GM10248 (cell line): ENCODE results near the gene STARD5.

Experiments
- CTCF ChIA-PET: fragments of 300-600 bp; sonication (Branson Sonifier 250); formaldehyde crosslinking; extraction: SDS; loops from one replicate; lab custom pipeline; 2021; ENCODE audit warnings: antibody characterized with exemption; lab: Yijun Ruan, JAX
- POLR2A ChIA-PET: fragments of 350-650 bp; sonication (Branson Sonifier 250); formaldehyde crosslinking; extraction: SDS; loops from one replicate; lab custom pipeline; 2020; ENCODE audit warnings: antibody characterized with exemption; lab: Yijun Ruan, JAX
- DNase-seq: peaks from one replicate; pipeline ENCODE4 v3.0.0; 2012; ENCODE audit errors: extremely low spot score
- TF ChIP-seq, protein P1 (sequence below): IDR thresholded peaks from 2 replicates; pipeline ENCODE4 v1.5.1; 2012; ENCODE audit warnings: mild to moderate bottlenecking, low read depth; ENCODE audit errors: extremely low read depth, missing control alignments, control extremely low read depth

Gene STARD5

GRCh38 chr15:81303244-81304225, 20.4 kb downstream of the STARD5 start:
- ChIA-PET POLR2A (interaction anchor here (2.2 to 2.5 kb wide), 2 partner anchors 8 to 11 kb away, joined by 17 to 19 read pairs; no protein-coding TSS in a partner anchor), CTCF (interaction anchor here (0.9 to 5.8 kb wide), 5 partner anchors 11 to 38 kb away, joined by 3 to 41 read pairs (median 3); no protein-coding TSS in a partner anchor)
- TF ChIP-seq, protein P1, sequence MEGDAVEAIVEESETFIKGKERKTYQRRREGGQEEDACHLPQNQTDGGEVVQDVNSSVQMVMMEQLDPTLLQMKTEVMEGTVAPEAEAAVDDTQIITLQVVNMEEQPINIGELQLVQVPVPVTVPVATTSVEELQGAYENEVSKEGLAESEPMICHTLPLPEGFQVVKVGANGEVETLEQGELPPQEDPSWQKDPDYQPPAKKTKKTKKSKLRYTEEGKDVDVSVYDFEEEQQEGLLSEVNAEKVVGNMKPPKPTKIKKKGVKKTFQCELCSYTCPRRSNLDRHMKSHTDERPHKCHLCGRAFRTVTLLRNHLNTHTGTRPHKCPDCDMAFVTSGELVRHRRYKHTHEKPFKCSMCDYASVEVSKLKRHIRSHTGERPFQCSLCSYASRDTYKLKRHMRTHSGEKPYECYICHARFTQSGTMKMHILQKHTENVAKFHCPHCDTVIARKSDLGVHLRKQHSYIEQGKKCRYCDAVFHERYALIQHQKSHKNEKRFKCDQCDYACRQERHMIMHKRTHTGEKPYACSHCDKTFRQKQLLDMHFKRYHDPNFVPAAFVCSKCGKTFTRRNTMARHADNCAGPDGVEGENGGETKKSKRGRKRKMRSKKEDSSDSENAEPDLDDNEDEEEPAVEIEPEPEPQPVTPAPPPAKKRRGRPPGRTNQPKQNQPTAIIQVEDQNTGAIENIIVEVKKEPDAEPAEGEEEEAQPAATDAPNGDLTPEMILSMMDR: no peak
- DNase-seq: no peak

DNA sequence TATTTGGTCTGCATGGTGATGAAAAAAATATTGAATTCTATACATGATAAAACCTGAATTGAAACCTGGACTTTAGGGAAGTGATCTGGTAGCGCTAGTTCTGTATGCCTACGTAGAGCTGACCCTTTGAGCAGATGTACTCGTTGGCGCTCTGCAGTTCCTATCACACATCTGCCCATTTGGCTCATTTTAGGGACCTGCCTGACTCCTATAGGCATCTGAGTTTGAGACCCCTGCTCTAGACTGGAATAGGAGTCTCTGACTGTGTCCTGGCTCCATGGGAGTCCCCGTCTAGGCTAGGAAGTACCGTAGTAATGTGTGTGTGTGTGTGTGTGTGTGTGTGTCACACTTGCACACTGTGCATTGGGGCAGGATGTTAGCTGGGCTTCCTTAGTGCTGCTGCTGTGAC, 21.2 kb downstream of the STARD5 start:
- ChIA-PET CTCF (interaction anchor here (1.2 to 5.8 kb wide), 9 partner anchors 9 to 98 kb away, joined by 3 to 41 read pairs (median 7); no protein-coding TSS in a partner anchor), POLR2A (interaction anchor here (1.3 to 2.5 kb wide), 4 partner anchors 9 to 21 kb away, joined by 5 to 19 read pairs (median 14); partner anchors contain the start of gene STARD5)
- no peak for DNase-seq
- TF ChIP-seq, protein P1: no peak

GRCh38 chr15:81301815-81302399, 22.0 kb downstream of the STARD5 start:
- ChIA-PET CTCF (interaction anchor here (0.7 to 5.8 kb wide), 13 partner anchors 9 to 310 kb away, joined by 3 to 41 read pairs (median 5); partner anchors contain the start of gene STARD5), POLR2A (interaction anchor here (0.6 to 2.5 kb wide), 5 partner anchors 9 to 22 kb away, joined by 3 to 19 read pairs (median 12); partner anchors contain the start of gene STARD5)
- peak; percentile 63 for DNase-seq
- TF ChIP-seq, protein P1: no peak

- CTCF ChIA-PET: interaction anchor here (0.8 to 5.8 kb wide), 12 partner anchors 9 to 310 kb away, joined by 3 to 41 read pairs (median 6); partner anchors contain the start of gene STARD5
- TF ChIP-seq, protein P1: no peak
- no peak for DNase-seq
- POLR2A ChIA-PET: interaction anchor here (0.6 to 2.5 kb wide), 5 partner anchors 9 to 22 kb away, joined by 3 to 19 read pairs (median 12); partner anchors contain the start of gene STARD5
Observed at GRCh38 chr15:81301385-81301784, 22.6 kb downstream of the STARD5 start.

GRCh38 chr15:81299630-81300273, 24.2 kb downstream of the STARD5 start:
- ChIA-PET CTCF (interaction anchor here (0.8 to 5.8 kb wide), 8 partner anchors 8 to 34 kb away, joined by 3 to 41 read pairs (median 4); no protein-coding TSS in a partner anchor), POLR2A (interaction anchor here (1.1 kb wide), 1 partner anchor 24 kb away, joined by 4 read pairs; the partner anchor contains the start of gene STARD5)
- DNase-seq: no peak
- TF ChIP-seq, protein P1: no peak
